Activated CD8-positive, alpha-beta memory T cell treated with anti-CD3 and anti-CD28 coated beads, Interleukin-2, amount 10 ng/mL, durations not matched to agents 7 days and 5 days (primary cell): ENCODE data around the gene DNAJB6. TPM values are rescaled to one million over a fixed set of nuclear protein-coding genes. Genes with fewer than 3 reads are reported as not detected.

Source experiments
- ATAC-seq: fragments of 150-1000 bp; cut with Tn5 transposase; one replicate; pipeline ENCODE4 v1.10.0; 2021; ENCODE audit warnings: moderate library complexity
- CTCF ChIA-PET: fragments of 350-600 bp; sonication (Branson Sonifier 250); formaldehyde crosslinking; loops from one replicate; lab custom pipeline; 2021; ENCODE audit warnings: antibody characterized with exemption; lab: Charles Lee
- DNase-seq: peaks from one replicate; pipeline ENCODE4 v3.0.0-alpha.2; 2020
- H3K27ac Mint-ChIP-seq: one replicate; pipeline ENCODE4 v1.8.0; 2021; ENCODE audit warnings: mild to moderate bottlenecking, mixed read lengths
- H3K27me3 Mint-ChIP-seq: one replicate; pipeline ENCODE4 v1.8.0; 2021; ENCODE audit warnings: mixed read lengths
- H3K36me3 Mint-ChIP-seq: one replicate; pipeline ENCODE4 v1.8.0; 2021; ENCODE audit warnings: mild to moderate bottlenecking, mixed read lengths
- H3K4me1 Mint-ChIP-seq: one replicate; pipeline ENCODE4 v1.8.0; 2021; ENCODE audit warnings: mixed read lengths
- H3K4me3 Mint-ChIP-seq: one replicate; pipeline ENCODE4 v1.8.0; 2021; ENCODE audit warnings: mild to moderate bottlenecking, moderate library complexity, mixed read lengths
- H3K9me3 Mint-ChIP-seq: one replicate; pipeline ENCODE4 v1.8.0; 2022; ENCODE audit warnings: low read depth, mixed read lengths
- total RNA-seq, 2 experiments: library from RNA; stranded (reverse); gene quantifications; one replicate each; pipeline ENCODE4 v1.2.3, GENCODE V29; 2021

DNAJB6 gene
- total RNA-seq, 2 experiments from 2014 or later = 82.0 to 85.6 TPM

DNA sequence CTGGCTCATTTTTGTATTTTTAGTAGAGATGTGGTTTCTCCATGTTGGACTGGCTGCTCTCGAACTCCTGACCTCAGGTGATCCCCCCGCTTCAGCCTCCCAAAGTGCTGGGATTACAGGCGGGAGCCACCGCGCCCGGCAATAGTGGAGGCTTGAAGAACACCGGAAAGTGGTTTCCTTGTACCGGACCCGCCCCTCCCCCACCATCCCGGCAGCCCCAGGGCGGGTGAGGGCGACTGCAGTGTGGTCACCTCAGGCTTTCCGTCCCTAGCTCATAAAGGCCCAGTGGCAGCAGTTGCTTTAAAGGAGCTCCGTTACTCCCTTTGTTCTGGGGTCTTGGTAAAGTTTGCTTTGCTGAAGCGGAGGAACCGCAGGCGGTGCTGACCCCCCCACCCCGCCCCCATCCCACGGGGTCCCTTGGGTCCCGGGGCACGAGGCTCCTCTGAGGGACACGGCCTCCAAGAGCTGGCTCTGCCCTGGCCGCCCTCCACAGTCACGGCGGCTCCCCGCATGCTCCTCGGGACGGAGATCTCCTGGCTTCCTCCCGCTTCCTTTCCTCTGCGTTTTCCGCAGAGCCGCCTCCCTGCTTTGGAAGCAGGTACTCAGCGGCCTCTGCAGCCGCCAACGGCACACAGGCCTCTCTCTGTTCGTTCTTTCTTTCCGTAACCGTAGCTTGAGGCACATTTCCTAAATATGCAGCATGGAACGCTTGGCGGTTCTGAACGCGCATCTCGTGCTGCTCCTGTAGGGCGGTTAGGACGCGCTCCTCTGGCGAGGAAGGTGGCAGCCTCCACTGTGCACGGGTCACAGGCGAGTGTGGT lies 77.3 kb downstream of the DNAJB6 start:
- peaks cover 31% of the 10 kb centered on the region for H3K4me1 Mint-ChIP-seq
- no peak for DNase-seq
- CTCF ChIA-PET = no interaction called here

DNA sequence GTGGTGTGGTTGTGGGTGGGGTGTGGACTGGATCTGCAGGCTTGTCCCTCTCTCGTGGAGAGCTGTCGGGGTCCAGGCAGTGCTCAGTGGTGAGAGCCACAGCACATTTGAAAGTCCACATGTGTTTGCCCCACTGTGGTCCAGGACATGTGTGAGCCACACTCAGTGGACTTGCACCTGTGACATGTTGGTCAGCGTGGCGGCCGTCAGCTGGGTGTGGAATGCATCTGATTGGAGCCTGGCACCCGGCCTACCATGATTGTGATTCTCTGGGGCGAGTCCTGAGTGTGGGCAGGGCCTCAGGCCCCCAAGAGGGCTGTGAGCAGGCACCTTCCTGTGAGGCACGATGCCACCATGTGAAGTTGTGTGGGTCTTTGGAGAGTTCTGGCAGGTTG lies 77.9 kb downstream of the DNAJB6 start:
- ATAC-seq (no peak), DNase-seq (no peak)
- Mint-ChIP-seq H3K4me1 (peaks cover 31% of the 10 kb centered on the region), H3K27ac (no peak overlapping the region), H3K9me3 (no peaks in the 10 kb centered on the region), H3K27me3 (no peaks in the 10 kb centered on the region), H3K4me3 (no peak overlapping the region), H3K36me3 (peaks cover 13% of the 10 kb centered on the region)
- CTCF ChIA-PET = no interaction called here

More for the DNA sequence above, 77.3 kb downstream of the DNAJB6 start:
- ATAC-seq = no peak
- Mint-ChIP-seq H3K4me3 (no peak overlapping the region), H3K36me3 (peaks cover 13% of the 10 kb centered on the region), H3K27me3 (no peaks in the 10 kb centered on the region), H3K9me3 (no peaks in the 10 kb centered on the region), H3K27ac (no peak overlapping the region)

DNA sequence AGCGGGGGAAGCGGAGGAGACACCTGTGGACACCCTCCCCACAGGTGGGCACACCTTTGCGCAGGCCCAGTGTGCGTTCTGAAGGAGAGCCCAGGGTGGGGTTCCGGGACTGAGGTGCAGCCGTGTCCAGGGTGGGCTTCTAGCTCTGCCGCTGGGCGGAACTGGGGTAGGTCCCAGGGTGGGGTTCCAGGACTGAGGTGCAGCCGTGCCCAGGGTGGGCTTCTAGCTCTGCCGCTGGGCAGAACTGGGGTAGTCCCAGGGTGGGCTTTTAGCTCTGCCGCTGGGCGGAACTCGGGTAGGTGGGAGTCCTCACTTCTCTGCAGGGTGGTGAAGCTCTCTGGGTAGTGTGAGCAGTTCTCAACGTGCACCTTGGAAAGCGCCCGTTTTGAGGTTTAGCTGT lies 78.7 kb downstream of the DNAJB6 start:
- DNase-seq (no peak), ATAC-seq (no peak)
- Mint-ChIP-seq H3K4me3 (no peak overlapping the region), H3K9me3 (no peaks in the 10 kb centered on the region), H3K36me3 (peaks cover 11% of the 10 kb centered on the region), H3K27ac (no peak overlapping the region), H3K27me3 (no peaks in the 10 kb centered on the region), H3K4me1 (peaks cover 27% of the 10 kb centered on the region)
- CTCF ChIA-PET = no interaction called here

DNA sequence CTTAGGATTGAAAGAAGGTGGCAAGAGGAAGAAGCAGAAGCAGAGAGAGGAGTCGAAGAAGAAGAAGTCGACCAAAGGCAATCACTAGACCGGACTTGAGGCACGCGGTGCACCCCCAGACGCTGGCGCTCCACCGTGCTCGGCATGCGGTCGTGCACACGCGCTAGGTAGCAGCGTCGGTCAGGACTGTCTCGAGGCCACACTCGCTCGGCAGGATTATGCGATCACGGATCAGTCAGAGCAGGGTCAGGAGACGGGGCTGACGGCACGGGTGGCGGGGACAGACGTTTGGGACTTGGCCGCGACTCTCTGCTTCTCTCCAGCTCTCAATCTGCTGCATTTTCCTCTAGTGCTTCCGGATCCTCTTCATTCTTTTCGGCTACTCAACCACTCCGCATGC lies 79.2 kb downstream of the DNAJB6 start:
- Mint-ChIP-seq H3K27me3 (no peaks in the 10 kb centered on the region), H3K27ac (no peak overlapping the region), H3K4me3 (no peak overlapping the region), H3K4me1 (peaks cover 23% of the 10 kb centered on the region), H3K9me3 (no peaks in the 10 kb centered on the region), H3K36me3 (peaks cover 8% of the 10 kb centered on the region)
- DNase-seq = no peak
- ATAC-seq = no peak
- CTCF ChIA-PET = no interaction called here

DNA sequence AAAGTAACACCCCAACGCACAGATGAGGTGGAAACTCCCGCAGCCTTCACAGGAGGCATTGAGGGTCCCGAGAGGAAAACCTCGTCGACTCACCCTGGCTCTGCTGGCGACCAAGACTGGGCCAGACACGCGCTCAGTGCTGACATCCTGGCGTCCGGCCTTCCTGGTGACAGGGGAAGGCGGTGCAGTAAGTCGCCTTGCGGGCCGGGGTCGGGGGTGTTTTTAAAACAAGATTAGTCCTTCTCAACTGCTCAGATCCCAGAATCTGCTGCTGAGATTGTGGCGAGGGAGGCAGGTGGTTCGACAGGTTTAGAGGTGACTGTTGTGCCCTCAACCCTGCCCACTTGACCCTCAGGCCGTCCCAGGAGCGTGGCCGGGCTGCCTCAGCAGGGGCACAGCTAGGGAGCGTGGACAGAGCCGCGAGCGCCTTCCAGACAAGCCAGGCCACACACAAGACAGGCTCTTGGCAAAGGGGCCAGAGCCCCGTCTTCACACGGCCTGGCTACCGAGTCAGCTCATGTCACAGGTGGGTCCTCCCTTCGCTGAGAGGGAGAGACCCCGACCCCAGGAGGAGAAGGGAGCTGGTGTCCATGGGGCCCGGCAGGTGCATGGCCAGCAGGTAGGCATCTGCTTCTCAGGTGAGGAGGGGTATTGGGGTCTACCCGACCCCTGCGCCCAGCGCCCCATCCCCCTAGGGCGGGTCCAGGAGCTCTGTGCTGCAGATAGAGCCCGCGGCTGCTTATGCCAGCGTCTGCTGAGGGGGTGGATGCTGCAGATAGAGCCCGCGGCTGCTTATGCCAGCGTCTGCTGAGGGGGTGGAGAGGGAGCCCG lies 81.6 kb downstream of the DNAJB6 start:
- Mint-ChIP-seq H3K27ac (no peak overlapping the region), H3K4me1 (peaks cover 2% of the 10 kb centered on the region), H3K36me3 (peaks cover 5% of the 10 kb centered on the region), H3K9me3 (no peaks in the 10 kb centered on the region), H3K27me3 (no peaks in the 10 kb centered on the region), H3K4me3 (no peak overlapping the region)
- DNase-seq = no peak
- CTCF ChIA-PET = interaction anchor here (0.9 to 3.4 kb wide), 2 partner anchors 14 to 168 kb away, joined by 3 to 13 read pairs; no protein-coding TSS in a partner anchor
- ATAC-seq = no peak

DNA sequence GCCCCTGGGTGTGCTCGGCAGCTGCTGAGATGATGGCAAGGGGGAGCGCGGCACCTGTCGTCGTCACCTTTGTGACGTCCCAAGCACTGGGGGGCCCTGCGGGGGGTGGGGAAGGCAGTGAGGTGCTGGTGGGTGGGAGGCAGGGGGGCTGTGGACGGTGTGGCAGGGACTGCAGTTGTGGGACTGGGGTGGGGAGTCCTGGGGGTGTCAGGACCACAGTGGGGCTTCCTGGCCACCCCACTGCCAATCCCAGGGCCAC lies 82.2 kb downstream of the DNAJB6 start:
- no peaks in the 10 kb centered on the region for H3K9me3 Mint-ChIP-seq
- ATAC-seq = no peak
- CTCF ChIA-PET = interaction anchor here (3.4 kb wide), 1 partner anchor 13 kb away, joined by 13 read pairs; no protein-coding TSS in a partner anchor

DNA sequence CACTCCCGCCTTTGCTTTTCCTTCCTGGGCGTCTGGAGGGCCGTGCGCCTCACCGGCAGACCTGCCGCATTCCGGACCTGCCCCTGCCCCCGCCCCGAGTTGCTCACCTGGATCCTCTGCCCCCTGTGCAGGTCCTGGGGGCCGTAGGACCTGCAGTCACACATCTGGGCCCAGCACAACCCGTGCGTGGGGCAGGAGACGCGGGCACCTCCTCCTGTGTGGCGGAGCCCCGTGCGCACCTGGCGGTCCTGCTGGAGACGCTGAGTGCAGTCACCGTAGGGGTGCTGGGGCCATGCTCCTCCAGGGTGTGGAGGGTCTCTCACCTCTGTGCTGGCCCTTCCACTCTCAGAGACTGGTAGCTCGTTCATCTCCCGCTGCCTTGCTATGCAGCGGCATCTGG lies 85.5 kb downstream of the DNAJB6 start:
- Mint-ChIP-seq H3K9me3 (no peaks in the 10 kb centered on the region), H3K4me3 (no peak overlapping the region), H3K4me1 (no peaks in the 10 kb centered on the region), H3K27me3 (no peaks in the 10 kb centered on the region), H3K36me3 (no peaks in the 10 kb centered on the region), H3K27ac (no peak overlapping the region)
- DNase-seq (no peak), ATAC-seq (no peak)
- CTCF ChIA-PET = no interaction called here

More for the DNA sequence above, 82.2 kb downstream of the DNAJB6 start:
- DNase-seq = no peak
- Mint-ChIP-seq H3K36me3 (peaks cover 5% of the 10 kb centered on the region), H3K27ac (no peak overlapping the region), H3K4me1 (peaks cover 2% of the 10 kb centered on the region), H3K27me3 (no peaks in the 10 kb centered on the region), H3K4me3 (no peak overlapping the region)

DNA sequence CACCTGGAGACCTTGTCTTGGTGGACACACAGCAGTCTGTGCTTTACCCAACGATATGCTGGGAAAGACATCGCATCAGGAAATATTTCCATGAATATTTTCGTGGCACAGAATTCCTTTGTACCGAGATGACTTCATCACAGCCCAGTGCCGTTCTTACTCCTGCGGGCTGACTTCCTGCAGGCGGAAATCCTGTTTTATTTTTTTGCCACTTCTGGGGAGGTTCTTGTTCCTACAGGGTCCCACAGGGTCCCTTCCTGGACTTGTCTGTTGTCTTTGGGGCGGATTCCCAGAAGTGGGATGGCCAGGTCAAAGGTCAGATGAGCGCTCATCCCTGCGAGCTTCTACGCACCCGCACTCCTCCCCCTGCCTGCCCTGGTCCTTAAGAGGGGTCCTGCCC lies 86.5 kb downstream of the DNAJB6 start:
- CTCF ChIA-PET = no interaction called here
- H3K27ac Mint-ChIP-seq = no peak overlapping the region
- no peak for DNase-seq
- H3K36me3 Mint-ChIP-seq = no peaks in the 10 kb centered on the region
- ATAC-seq = no peak
- H3K4me3 Mint-ChIP-seq = no peak overlapping the region
- H3K27me3 Mint-ChIP-seq = no peaks in the 10 kb centered on the region
- H3K4me1 Mint-ChIP-seq = no peaks in the 10 kb centered on the region
- H3K9me3 Mint-ChIP-seq = no peaks in the 10 kb centered on the region

DNA sequence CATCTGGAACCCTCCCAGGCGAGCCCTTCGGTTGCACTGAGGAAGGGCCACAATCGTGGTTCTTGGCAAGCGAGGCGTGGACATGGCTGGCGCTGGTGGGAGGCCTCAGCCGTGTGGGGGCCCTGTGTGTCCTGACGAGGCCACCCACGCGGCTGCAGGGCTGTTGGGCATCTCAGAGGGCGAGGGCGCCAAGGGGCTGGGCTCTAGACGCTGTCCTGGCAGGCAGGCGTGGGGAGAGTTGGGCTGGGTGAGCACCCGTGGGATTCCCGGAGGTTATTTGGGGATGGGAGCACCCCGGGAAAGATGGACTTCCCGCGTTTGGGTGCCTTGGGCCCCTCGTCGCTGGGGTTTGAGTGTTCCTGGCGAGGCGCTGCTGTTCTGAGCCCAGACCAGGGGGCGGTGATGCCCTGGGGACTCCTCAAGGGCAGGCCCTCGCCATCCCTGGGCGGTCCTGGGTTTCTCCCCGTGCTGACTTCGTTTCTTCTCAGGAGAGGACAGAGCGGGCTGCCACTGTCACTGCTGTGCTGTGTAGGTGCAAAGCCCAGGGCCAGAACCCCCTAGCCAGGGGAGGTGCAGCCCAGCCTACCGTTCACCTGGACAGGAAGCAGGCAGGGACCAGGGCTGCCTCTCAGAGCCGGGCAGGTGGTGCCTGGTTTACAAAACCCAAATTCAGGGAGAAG lies 87.2 kb downstream of the DNAJB6 start:
- Mint-ChIP-seq H3K27me3 (no peaks in the 10 kb centered on the region), H3K36me3 (no peaks in the 10 kb centered on the region), H3K9me3 (no peaks in the 10 kb centered on the region), H3K27ac (no peak overlapping the region), H3K4me1 (no peaks in the 10 kb centered on the region), H3K4me3 (no peak overlapping the region)
- CTCF ChIA-PET = no interaction called here
- ATAC-seq (no peak), DNase-seq (no peak)

DNA sequence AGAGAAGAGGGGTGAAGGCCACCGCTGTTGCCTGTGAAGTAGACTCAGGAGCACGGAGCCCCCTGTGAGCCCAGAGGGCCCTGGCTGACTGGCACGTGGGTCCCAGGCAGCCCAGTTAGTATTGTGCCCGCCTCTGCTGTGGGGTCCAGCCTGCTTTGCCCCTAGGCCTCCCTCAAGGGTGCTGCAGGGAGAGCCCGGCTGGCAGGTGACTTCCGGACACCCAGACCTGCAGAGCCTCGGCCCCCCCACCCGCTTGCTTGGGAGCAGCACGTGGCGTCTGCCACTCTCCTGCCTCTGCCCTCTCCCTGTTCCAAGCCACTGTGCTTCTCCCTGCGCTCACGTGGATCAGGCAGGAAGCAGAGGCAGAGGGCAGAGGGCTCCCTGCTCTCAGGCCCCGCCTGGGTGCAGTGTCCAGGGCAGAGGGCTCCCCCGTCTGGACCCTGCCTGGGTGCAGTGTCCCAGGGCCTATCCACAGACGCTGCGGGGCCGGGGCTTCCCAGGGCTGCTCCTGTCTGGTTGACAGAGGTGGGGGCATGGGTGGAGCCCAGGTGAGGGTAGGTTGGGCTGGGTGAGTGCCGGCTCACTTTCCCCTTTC lies 88.4 kb downstream of the DNAJB6 start:
- H3K4me1 Mint-ChIP-seq = no peaks in the 10 kb centered on the region
- CTCF ChIA-PET = no interaction called here
- H3K9me3 Mint-ChIP-seq = no peaks in the 10 kb centered on the region
- H3K4me3 Mint-ChIP-seq = no peak overlapping the region
- no peaks in the 10 kb centered on the region for H3K36me3 Mint-ChIP-seq
- ATAC-seq (no peak), DNase-seq (no peak)
- no peaks in the 10 kb centered on the region for H3K27me3 Mint-ChIP-seq
- H3K27ac Mint-ChIP-seq = no peak overlapping the region

DNA sequence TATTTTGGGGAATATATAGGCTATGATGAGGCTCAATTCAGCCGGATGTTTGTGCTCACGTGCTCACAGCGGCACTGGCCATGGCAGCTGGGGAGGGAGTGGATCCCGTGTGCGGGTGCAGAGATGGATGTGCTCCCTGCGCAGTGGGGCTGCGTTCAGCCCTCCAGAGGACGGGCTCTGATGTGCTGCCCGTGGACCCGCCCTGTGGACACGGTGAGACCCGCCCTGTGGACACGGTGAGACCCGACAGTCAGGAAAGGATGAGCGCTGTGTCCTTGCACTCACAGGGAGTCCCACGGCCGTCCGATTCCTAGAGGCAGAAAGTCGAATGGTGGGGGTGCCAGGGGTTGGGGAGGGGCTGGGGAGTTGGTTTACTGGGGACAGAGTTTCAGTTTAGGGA lies 89.0 kb downstream of the DNAJB6 start:
- ATAC-seq (no peak), DNase-seq (no peak)
- CTCF ChIA-PET = no interaction called here
- Mint-ChIP-seq H3K27ac (no peak overlapping the region), H3K4me1 (no peaks in the 10 kb centered on the region), H3K4me3 (no peak overlapping the region), H3K9me3 (no peaks in the 10 kb centered on the region), H3K27me3 (no peaks in the 10 kb centered on the region), H3K36me3 (no peaks in the 10 kb centered on the region)

DNA sequence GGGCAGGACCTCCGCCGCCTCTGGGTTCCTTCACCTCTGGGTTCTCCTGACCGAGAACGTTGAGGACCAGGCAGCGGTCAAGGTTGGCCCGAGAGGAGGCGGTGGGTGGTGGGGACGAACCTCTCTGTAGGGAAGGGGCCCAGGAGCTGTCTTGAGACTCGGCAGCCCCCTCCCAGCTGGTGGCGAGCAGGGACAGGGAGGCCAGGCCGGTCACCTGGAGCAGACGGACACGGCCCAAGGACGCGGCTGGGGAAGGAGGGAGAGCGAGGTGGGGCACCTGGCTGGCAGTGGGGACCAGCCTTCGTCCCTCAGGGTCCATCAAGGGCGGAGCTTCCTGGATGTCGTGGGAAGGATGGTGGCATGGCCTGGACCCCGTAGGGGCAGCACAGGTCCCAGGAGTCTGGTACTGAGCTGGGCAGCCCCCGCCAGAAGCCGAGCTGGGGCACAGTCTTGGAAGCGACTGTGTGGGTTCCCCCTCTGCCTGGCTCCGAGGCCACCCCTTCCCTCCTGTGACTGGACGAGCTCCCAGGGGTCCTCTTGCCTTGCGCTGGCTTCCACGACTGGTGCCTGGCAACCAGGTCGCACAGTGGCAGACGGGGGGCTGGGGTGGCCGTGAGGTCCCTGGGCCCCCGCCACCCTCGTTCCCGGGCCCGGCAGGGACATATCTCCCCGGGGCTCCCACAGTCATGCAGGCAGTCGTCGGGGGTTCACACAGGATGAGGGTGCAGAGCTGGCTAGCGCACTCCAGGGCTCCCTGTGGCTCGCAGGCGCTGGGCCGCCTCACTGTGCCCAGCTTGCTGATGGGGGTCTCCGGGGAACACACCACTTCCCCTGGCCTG lies 89.9 kb downstream of the DNAJB6 start:
- Mint-ChIP-seq H3K36me3 (no peaks in the 10 kb centered on the region), H3K4me3 (no peak overlapping the region), H3K27ac (no peak overlapping the region), H3K27me3 (no peaks in the 10 kb centered on the region), H3K9me3 (no peaks in the 10 kb centered on the region), H3K4me1 (no peaks in the 10 kb centered on the region)
- DNase-seq (no peak), ATAC-seq (no peak)
- CTCF ChIA-PET = no interaction called here
